WTC11 (cell line): ENCODE results near the gene MYO15B. TPM values are rescaled to one million over a fixed set of nuclear protein-coding genes. Genes with fewer than 3 reads are reported as not detected.

Experiments used
- ATAC-seq: fragments of 200-7000 bp; cut with Tn5 transposase; 2 replicates; pipeline ENCODE4 v1.10.0; 2021; ENCODE audit warnings: mild to moderate bottlenecking, moderate library complexity
- CTCF ChIA-PET: fragments of 300-600 bp; sonication (Branson Sonifier 250); formaldehyde crosslinking; loops from one replicate; lab custom pipeline; 2021; ENCODE audit warnings: antibody characterized with exemption; lab: Charles Lee
- POLR2A ChIA-PET: fragments of 350-600 bp; sonication (Branson Sonifier 250); formaldehyde crosslinking; loops from one replicate; lab custom pipeline; 2021; ENCODE audit warnings: antibody characterized with exemption; lab: Charles Lee
- DNase-seq: peaks from one replicate; pipeline ENCODE4 v3.0.0; 2021; ENCODE audit warnings: low spot score
- H3K27ac Mint-ChIP-seq: 2 replicates; pipeline ENCODE4 v1.8.0; 2021; ENCODE audit warnings: mixed read lengths
- H3K27me3 Mint-ChIP-seq: 2 replicates; pipeline ENCODE4 v1.8.0; 2021; ENCODE audit warnings: low read depth, mild to moderate bottlenecking, moderate library complexity, mixed read lengths
- H3K36me3 Mint-ChIP-seq: 2 replicates; pipeline ENCODE4 v1.8.0; 2021; ENCODE audit warnings: mixed read lengths
- H3K4me1 Mint-ChIP-seq: 2 replicates; pipeline ENCODE4 v1.8.0; 2022; ENCODE audit warnings: mixed read lengths
- H3K4me3 Mint-ChIP-seq: 2 replicates; pipeline ENCODE4 v1.8.0; 2021; ENCODE audit warnings: mild to moderate bottlenecking, moderate library complexity, mixed read lengths
- H3K9me3 Mint-ChIP-seq: 2 replicates; pipeline ENCODE4 v1.8.0; 2021; ENCODE audit warnings: mixed read lengths
- EMX1 ChIP-seq: fragments of 250-450 bp; sonication (Bioruptor Pico); IDR thresholded peaks from 2 replicates; pipeline ENCODE4 v1.8.0; 2021; ENCODE audit warnings: mild to moderate bottlenecking
- ETV6 ChIP-seq: sonication (generic); formaldehyde crosslinking; IDR thresholded peaks from 2 replicates; pipeline ENCODE4 v1.8.1; 2022; ENCODE audit warnings: mild to moderate bottlenecking, missing genetic modification reagents
- FOXK1 ChIP-seq: sonication (generic); formaldehyde crosslinking; IDR thresholded peaks from 2 replicates; pipeline ENCODE4 v1.8.0; 2022; ENCODE audit warnings: mild to moderate bottlenecking, moderate library complexity, missing genetic modification reagents
- NR2C2 ChIP-seq: sonication (generic); formaldehyde crosslinking; IDR thresholded peaks from 2 replicates; pipeline ENCODE4 v1.8.0; 2022; ENCODE audit warnings: mild to moderate bottlenecking, missing genetic modification reagents
- ZNF121 ChIP-seq: sonication (generic); formaldehyde crosslinking; IDR thresholded peaks from 2 replicates; pipeline ENCODE4 v1.8.0; 2023; ENCODE audit warnings: missing genetic modification reagents
- ZNF138 ChIP-seq: sonication (generic); formaldehyde crosslinking; conservative IDR thresholded peaks from 2 replicates; pipeline ENCODE4 v1.8.1; 2022; ENCODE audit warnings: mild to moderate bottlenecking, moderate library complexity, missing genetic modification reagents
- total RNA-seq: library from RNA; stranded (reverse); gene quantifications from 3 replicates; pipeline ENCODE4 v1.2.3, GENCODE V29; 2021
- TF ChIP-seq, protein P1 (sequence below): sonication (generic); formaldehyde crosslinking; IDR thresholded peaks from 2 replicates; pipeline ENCODE4 v1.8.1; 2023; ENCODE audit warnings: mild to moderate bottlenecking, missing genetic modification reagents, borderline replicate concordance
- TF ChIP-seq, protein P2 (sequence below): sonication (generic); formaldehyde crosslinking; IDR thresholded peaks from 2 replicates; pipeline ENCODE4 v1.8.0; 2022; ENCODE audit warnings: missing genetic modification reagents
- TF ChIP-seq, protein P3 (sequence below): sonication (generic); formaldehyde crosslinking; IDR thresholded peaks from 2 replicates; pipeline ENCODE4 v1.8.1; 2022; ENCODE audit warnings: missing genetic modification reagents, borderline replicate concordance
- TF ChIP-seq, protein P4 (sequence below): sonication (generic); formaldehyde crosslinking; IDR thresholded peaks from 2 replicates; pipeline ENCODE4 v1.8.1; 2022; ENCODE audit warnings: low read depth, missing genetic modification reagents, borderline replicate concordance
- TF ChIP-seq, protein P5 (sequence below): sonication (generic); formaldehyde crosslinking; IDR thresholded peaks from 2 replicates; pipeline ENCODE4 v1.8.1; 2023; ENCODE audit warnings: mild to moderate bottlenecking, missing genetic modification reagents, moderate library complexity
- TF ChIP-seq, protein P6 (sequence below): fragments of 200-600 bp; IDR thresholded peaks from 2 replicates; pipeline ENCODE4 v1.8.0; 2022; ENCODE audit warnings: antibody characterized with exemption
- TF ChIP-seq, protein P7 (sequence below): sonication (generic); formaldehyde crosslinking; IDR thresholded peaks from 2 replicates; pipeline ENCODE4 v1.8.1; 2022; ENCODE audit warnings: mild to moderate bottlenecking, missing genetic modification reagents, moderate library complexity, borderline replicate concordance

The MYO15B gene
- total RNA-seq, 1 experiment from 2014 or later = 35.6 TPM

DNA sequence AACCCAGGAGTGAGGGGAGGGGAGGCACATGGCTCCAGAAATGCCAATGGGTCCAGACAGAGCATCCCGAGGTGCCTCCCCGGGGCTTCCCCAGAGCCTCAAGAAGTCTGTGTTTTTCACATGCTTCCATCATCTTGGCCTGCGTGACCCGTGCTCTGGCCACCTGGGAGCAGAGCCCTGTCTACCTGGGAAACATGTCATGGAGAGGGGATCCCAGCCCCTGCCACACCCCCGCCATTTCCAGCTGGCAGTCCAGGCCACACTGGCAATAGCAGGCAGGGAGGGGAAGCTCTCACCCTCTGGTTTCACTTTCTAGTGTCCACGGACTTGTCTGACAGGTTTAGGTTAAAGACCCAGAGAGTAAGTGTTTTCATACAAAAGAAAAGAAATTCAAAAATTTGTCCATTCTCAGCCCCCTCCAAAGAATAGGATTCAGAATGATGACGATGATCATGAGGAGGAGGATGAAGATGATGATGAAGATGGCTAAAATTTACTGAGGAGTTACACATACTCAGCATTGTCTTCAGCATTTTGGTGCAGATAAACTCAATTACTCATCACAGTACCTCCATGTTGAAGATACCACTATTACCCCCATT is 54.7 kb downstream of the MYO15B start (continued):
- TF ChIP-seq, protein P1, sequence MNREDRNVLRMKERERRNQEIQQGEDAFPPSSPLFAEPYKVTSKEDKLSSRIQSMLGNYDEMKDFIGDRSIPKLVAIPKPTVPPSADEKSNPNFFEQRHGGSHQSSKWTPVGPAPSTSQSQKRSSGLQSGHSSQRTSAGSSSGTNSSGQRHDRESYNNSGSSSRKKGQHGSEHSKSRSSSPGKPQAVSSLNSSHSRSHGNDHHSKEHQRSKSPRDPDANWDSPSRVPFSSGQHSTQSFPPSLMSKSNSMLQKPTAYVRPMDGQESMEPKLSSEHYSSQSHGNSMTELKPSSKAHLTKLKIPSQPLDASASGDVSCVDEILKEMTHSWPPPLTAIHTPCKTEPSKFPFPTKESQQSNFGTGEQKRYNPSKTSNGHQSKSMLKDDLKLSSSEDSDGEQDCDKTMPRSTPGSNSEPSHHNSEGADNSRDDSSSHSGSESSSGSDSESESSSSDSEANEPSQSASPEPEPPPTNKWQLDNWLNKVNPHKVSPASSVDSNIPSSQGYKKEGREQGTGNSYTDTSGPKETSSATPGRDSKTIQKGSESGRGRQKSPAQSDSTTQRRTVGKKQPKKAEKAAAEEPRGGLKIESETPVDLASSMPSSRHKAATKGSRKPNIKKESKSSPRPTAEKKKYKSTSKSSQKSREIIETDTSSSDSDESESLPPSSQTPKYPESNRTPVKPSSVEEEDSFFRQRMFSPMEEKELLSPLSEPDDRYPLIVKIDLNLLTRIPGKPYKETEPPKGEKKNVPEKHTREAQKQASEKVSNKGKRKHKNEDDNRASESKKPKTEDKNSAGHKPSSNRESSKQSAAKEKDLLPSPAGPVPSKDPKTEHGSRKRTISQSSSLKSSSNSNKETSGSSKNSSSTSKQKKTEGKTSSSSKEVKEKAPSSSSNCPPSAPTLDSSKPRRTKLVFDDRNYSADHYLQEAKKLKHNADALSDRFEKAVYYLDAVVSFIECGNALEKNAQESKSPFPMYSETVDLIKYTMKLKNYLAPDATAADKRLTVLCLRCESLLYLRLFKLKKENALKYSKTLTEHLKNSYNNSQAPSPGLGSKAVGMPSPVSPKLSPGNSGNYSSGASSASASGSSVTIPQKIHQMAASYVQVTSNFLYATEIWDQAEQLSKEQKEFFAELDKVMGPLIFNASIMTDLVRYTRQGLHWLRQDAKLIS (CRISPR knock-in tag) = no peak
- TF ChIP-seq, protein P2, sequence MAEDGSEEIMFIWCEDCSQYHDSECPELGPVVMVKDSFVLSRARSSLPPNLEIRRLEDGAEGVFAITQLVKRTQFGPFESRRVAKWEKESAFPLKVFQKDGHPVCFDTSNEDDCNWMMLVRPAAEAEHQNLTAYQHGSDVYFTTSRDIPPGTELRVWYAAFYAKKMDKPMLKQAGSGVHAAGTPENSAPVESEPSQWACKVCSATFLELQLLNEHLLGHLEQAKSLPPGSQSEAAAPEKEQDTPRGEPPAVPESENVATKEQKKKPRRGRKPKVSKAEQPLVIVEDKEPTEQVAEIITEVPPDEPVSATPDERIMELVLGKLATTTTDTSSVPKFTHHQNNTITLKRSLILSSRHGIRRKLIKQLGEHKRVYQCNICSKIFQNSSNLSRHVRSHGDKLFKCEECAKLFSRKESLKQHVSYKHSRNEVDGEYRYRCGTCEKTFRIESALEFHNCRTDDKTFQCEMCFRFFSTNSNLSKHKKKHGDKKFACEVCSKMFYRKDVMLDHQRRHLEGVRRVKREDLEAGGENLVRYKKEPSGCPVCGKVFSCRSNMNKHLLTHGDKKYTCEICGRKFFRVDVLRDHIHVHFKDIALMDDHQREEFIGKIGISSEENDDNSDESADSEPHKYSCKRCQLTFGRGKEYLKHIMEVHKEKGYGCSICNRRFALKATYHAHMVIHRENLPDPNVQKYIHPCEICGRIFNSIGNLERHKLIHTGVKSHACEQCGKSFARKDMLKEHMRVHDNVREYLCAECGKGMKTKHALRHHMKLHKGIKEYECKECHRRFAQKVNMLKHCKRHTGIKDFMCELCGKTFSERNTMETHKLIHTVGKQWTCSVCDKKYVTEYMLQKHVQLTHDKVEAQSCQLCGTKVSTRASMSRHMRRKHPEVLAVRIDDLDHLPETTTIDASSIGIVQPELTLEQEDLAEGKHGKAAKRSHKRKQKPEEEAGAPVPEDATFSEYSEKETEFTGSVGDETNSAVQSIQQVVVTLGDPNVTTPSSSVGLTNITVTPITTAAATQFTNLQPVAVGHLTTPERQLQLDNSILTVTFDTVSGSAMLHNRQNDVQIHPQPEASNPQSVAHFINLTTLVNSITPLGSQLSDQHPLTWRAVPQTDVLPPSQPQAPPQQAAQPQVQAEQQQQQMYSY (CRISPR knock-in tag) = no peak
- TF ChIP-seq EMX1 (CRISPR knock-in tag) = no peak
- TF ChIP-seq, protein P3, sequence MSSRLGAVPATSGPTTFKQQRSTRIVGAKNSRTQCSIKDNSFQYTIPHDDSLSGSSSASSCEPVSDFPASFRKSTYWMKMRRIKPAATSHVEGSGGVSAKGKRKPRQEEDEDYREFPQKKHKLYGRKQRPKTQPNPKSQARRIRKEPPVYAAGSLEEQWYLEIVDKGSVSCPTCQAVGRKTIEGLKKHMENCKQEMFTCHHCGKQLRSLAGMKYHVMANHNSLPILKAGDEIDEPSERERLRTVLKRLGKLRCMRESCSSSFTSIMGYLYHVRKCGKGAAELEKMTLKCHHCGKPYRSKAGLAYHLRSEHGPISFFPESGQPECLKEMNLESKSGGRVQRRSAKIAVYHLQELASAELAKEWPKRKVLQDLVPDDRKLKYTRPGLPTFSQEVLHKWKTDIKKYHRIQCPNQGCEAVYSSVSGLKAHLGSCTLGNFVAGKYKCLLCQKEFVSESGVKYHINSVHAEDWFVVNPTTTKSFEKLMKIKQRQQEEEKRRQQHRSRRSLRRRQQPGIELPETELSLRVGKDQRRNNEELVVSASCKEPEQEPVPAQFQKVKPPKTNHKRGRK (CRISPR knock-in tag) = no peak
- TF ChIP-seq ZNF121 (CRISPR knock-in tag) = no peak

DNA sequence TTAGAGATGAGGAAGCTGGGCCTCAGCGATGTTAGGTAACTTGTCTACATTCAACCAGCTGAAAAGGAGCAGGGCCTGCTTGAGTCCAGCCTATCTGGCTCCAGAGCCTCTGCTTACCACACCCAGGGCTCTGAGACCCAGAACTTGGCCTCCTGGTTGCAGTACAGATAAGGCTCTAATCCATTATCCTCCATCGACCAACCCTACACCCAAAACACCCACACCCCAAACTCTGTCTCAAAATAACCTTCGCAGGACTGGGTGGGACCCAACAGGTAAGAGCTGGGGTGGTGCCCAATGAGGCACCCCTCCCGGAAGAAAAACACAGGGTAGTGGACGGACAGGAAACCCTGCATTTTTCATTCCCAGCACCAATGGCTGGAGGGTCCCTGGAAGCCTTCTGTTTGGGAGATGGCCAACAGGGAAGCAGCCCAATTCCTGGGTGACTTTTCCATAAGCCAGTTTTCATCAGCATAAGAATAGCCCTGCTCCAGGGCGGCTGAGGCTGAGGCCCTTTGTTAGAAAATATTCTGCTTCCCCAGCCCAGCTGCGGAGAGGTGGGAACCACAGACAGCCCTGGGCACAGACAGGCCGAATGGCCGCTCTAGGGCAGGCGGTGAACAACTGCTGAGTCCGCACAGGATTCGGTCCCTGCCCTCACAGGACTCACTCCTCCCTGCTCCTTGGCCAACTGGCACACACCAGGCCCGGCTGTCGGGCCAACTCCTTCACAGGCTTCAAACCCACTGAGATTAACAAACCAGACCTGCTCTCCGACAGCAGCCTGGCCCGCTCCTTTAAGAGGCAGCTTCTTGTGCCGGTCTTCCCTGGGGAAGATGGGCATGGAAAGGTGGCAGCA is 55.4 kb downstream of the MYO15B start:
- CTCF ChIA-PET = interaction anchor here (0.6 to 22.8 kb wide), 10 partner anchors 10 to 112 kb away, joined by 3 to 456 read pairs (median 8); partner anchors contain the start of gene SMIM5
- Mint-ChIP-seq H3K27me3 (no peaks in the 10 kb centered on the region), H3K36me3 (no peaks in the 10 kb centered on the region; the same call in 1 of the 2 replicates), H3K27ac (peak overlapping the region; percentile 80), H3K4me1 (peaks cover 18% of the 10 kb centered on the region), H3K4me3 (no peak overlapping the region), H3K9me3 (no peaks in the 10 kb centered on the region)
- ATAC-seq = peak; percentile 86
- peak; percentile 59 for DNase-seq
- POLR2A ChIA-PET = interaction anchor here (0.9 to 1.0 kb wide), 2 partner anchors 9 to 137 kb away, joined by 3 to 4 read pairs; no protein-coding TSS in a partner anchor
- TF ChIP-seq, protein P4, sequence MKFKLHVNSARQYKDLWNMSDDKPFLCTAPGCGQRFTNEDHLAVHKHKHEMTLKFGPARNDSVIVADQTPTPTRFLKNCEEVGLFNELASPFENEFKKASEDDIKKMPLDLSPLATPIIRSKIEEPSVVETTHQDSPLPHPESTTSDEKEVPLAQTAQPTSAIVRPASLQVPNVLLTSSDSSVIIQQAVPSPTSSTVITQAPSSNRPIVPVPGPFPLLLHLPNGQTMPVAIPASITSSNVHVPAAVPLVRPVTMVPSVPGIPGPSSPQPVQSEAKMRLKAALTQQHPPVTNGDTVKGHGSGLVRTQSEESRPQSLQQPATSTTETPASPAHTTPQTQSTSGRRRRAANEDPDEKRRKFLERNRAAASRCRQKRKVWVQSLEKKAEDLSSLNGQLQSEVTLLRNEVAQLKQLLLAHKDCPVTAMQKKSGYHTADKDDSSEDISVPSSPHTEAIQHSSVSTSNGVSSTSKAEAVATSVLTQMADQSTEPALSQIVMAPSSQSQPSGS (CRISPR knock-in tag) = no peak
- TF ChIP-seq, protein P5, sequence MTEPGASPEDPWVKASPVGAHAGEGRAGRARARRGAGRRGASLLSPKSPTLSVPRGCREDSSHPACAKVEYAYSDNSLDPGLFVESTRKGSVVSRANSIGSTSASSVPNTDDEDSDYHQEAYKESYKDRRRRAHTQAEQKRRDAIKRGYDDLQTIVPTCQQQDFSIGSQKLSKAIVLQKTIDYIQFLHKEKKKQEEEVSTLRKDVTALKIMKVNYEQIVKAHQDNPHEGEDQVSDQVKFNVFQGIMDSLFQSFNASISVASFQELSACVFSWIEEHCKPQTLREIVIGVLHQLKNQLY (CRISPR knock-in tag) = no peak
- TF ChIP-seq, protein P6, sequence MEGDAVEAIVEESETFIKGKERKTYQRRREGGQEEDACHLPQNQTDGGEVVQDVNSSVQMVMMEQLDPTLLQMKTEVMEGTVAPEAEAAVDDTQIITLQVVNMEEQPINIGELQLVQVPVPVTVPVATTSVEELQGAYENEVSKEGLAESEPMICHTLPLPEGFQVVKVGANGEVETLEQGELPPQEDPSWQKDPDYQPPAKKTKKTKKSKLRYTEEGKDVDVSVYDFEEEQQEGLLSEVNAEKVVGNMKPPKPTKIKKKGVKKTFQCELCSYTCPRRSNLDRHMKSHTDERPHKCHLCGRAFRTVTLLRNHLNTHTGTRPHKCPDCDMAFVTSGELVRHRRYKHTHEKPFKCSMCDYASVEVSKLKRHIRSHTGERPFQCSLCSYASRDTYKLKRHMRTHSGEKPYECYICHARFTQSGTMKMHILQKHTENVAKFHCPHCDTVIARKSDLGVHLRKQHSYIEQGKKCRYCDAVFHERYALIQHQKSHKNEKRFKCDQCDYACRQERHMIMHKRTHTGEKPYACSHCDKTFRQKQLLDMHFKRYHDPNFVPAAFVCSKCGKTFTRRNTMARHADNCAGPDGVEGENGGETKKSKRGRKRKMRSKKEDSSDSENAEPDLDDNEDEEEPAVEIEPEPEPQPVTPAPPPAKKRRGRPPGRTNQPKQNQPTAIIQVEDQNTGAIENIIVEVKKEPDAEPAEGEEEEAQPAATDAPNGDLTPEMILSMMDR = no peak
- TF ChIP-seq NR2C2 (CRISPR knock-in tag) = no peak
- TF ChIP-seq ETV6 (CRISPR knock-in tag) = no peak
- TF ChIP-seq ZNF138 (CRISPR knock-in tag) = no peak
- TF ChIP-seq, protein P7, sequence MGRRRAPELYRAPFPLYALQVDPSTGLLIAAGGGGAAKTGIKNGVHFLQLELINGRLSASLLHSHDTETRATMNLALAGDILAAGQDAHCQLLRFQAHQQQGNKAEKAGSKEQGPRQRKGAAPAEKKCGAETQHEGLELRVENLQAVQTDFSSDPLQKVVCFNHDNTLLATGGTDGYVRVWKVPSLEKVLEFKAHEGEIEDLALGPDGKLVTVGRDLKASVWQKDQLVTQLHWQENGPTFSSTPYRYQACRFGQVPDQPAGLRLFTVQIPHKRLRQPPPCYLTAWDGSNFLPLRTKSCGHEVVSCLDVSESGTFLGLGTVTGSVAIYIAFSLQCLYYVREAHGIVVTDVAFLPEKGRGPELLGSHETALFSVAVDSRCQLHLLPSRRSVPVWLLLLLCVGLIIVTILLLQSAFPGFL = no peak
- no peak for TF ChIP-seq FOXK1 (CRISPR knock-in tag)
